GM12878 (cell line): ENCODE results near the gene FAF1.

ENCODE experiments used
- CEBPB ChIP-seq, 2 experiments: fragments of 150-350 bp in 1 of 2; IDR thresholded peaks; 2 replicates each; pipeline ENCODE4 v1.6.1; 2012 to 2014; ENCODE audit warnings: low read depth in 2 of 2, low read length in 2 of 2, borderline replicate concordance in 1 of 2, inconsistent platforms in 1 of 2
- EP300 ChIP-seq, 2 experiments: fragments of 150-350 bp in 1 of 2; IDR thresholded peaks; 2 replicates each; pipeline ENCODE4 v1.6.1; 2011 to 2012; ENCODE audit warnings: low read depth in 2 of 2, low read length in 2 of 2, borderline replicate concordance in 1 of 2, improper control_type of control experiment in 1 of 2, inconsistent platforms in 1 of 2; ENCODE audit not compliant: control insufficient read depth in 1 of 2
- EZH2 ChIP-seq: IDR thresholded peaks from 2 replicates; pipeline ENCODE4 v1.6.1; 2012; ENCODE audit warnings: low read depth, mild to moderate bottlenecking, control low read depth, inconsistent platforms, low read length, borderline replicate concordance; ENCODE audit not compliant: control insufficient read depth
- FOXK2 ChIP-seq: fragments of 450-650 bp; IDR thresholded peaks from 2 replicates; pipeline ENCODE4 v1.6.1; 2017; ENCODE audit warnings: mild to moderate bottlenecking, moderate library complexity
- FOXM1 ChIP-seq: IDR thresholded peaks from 2 replicates; pipeline ENCODE4 v1.6.1; 2012; ENCODE audit warnings: low read depth, mild to moderate bottlenecking, inconsistent platforms, low read length, moderate library complexity
- HCFC1 ChIP-seq: fragments of 150-350 bp; IDR thresholded peaks from 2 replicates; pipeline ENCODE4 v1.6.1; 2014; ENCODE audit warnings: low read length
- HDGF ChIP-seq: fragments of 450-650 bp; IDR thresholded peaks from 2 replicates; pipeline ENCODE4 v1.6.1; 2016; ENCODE audit warnings: antibody characterized with exemption
- JUNB ChIP-seq: IDR thresholded peaks from 2 replicates; pipeline ENCODE4 v1.6.1; 2016; ENCODE audit warnings: antibody characterized with exemption, mild to moderate bottlenecking
- KDM1A ChIP-seq: fragments of 200-600 bp; sonication (generic); IDR thresholded peaks from 2 replicates; pipeline ENCODE4 v1.6.1; 2016; ENCODE audit warnings: borderline replicate concordance
- MXI1 ChIP-seq: fragments of 150-350 bp; IDR thresholded peaks from 2 replicates; pipeline ENCODE4 v1.6.1; 2011; ENCODE audit warnings: low read depth, mild to moderate bottlenecking, inconsistent platforms, low read length, improper control_type of control experiment
- POLR2AphosphoS5 ChIP-seq: IDR thresholded peaks from 2 replicates; pipeline ENCODE4 v1.6.1; 2011; ENCODE audit warnings: mild to moderate bottlenecking, low read length, inconsistent platforms
- TF ChIP-seq, protein P1 (sequence below), 3 experiments: IDR thresholded peaks in 2 of 3; conservative IDR thresholded peaks in 1 of 3; 2 replicates each; pipeline ENCODE4 v1.5.1; 2011; ENCODE audit warnings: low read depth in 3 of 3, low read length in 3 of 3, mild to moderate bottlenecking in 3 of 3, control low read depth in 2 of 3, moderate library complexity in 2 of 3, inconsistent platforms in 1 of 3, mixed read lengths in 1 of 3; ENCODE audit not compliant: control insufficient read depth in 2 of 3, insufficient read depth in 1 of 3; ENCODE audit errors: extremely low read depth in 1 of 3
- TF ChIP-seq, protein P2 (sequence below): IDR thresholded peaks from 2 replicates; pipeline ENCODE4 v1.6.1; 2012; ENCODE audit warnings: low read depth, low read length, improper control_type of control experiment

GRCh38 chr1:50779801-50780200 lies 180.3 kb downstream of the FAF1 start:
- no peak for TF ChIP-seq EZH2
- no peak for TF ChIP-seq KDM1A
- TF ChIP-seq FOXM1 = no peak
- TF ChIP-seq, protein P1, sequence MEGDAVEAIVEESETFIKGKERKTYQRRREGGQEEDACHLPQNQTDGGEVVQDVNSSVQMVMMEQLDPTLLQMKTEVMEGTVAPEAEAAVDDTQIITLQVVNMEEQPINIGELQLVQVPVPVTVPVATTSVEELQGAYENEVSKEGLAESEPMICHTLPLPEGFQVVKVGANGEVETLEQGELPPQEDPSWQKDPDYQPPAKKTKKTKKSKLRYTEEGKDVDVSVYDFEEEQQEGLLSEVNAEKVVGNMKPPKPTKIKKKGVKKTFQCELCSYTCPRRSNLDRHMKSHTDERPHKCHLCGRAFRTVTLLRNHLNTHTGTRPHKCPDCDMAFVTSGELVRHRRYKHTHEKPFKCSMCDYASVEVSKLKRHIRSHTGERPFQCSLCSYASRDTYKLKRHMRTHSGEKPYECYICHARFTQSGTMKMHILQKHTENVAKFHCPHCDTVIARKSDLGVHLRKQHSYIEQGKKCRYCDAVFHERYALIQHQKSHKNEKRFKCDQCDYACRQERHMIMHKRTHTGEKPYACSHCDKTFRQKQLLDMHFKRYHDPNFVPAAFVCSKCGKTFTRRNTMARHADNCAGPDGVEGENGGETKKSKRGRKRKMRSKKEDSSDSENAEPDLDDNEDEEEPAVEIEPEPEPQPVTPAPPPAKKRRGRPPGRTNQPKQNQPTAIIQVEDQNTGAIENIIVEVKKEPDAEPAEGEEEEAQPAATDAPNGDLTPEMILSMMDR (IDR thresholded peaks at IDR 0.05 in 2 of 3, conservative IDR thresholded peaks at IDR 0.05 in 1 of 3; ENCODE audit: control insufficient read depth in 2 of 3, extremely low read depth in 1 of 3, insufficient read depth in 1 of 3, low read depth in 3 of 3, low read length in 3 of 3) = no peak
- TF ChIP-seq JUNB = no peak
- no peak for TF ChIP-seq POLR2AphosphoS5
- TF ChIP-seq MXI1 = no peak
- no peak for TF ChIP-seq HDGF
- TF ChIP-seq FOXK2 = no peak
- no peak for TF ChIP-seq HCFC1
- TF ChIP-seq CEBPB (IDR thresholded peaks at IDR 0.05; ENCODE audit: borderline replicate concordance in 1 of 2, low read depth in 2 of 2, low read length in 2 of 2) = no peak
- TF ChIP-seq, protein P2, sequence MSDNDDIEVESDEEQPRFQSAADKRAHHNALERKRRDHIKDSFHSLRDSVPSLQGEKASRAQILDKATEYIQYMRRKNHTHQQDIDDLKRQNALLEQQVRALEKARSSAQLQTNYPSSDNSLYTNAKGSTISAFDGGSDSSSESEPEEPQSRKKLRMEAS = no peak
- TF ChIP-seq EP300 (IDR thresholded peaks at IDR 0.05; ENCODE audit: borderline replicate concordance in 1 of 2, control insufficient read depth in 1 of 2, low read depth in 2 of 2, low read length in 2 of 2) = no peak
